Measurements from ENCODE around the gene CSPG4. TPM values are rescaled to one million over a fixed set of nuclear protein-coding genes. Genes with fewer than 3 reads are reported as not detected.

CSPG4 gene
- total and polyA plus RNA-seq, 2 donors (not counting 3 experiments of a cell fraction or from before 2014, with no cell fraction given): not detected

- intact Hi-C loops (cut with micrococcal nuclease) (no loop called here), dilution Hi-C loops (cut with MboI; ENCODE audit: extremely low pct_ligation_motif_present, low sequenced_read_pairs) (no loop called here)
- Histone ChIP-seq H3K27me3 (ENCODE audit: control insufficient read depth in 2 of 2, insufficient read depth in 2 of 2, low read length in 2 of 2) (no peaks in the 10 kb centered on the region), H3K9ac (replicated peaks; ENCODE audit: extremely low read depth, insufficient read depth, low read length) (no peak overlapping the region), H3K36me3 (ENCODE audit: control insufficient read depth in 2 of 2, extremely low read depth in 1 of 2, insufficient read depth in 2 of 2, low read length in 2 of 2) (no peaks in the 10 kb centered on the region), H3K4me1 (ENCODE audit: control insufficient read depth, extremely low read depth, insufficient read depth, low read length) (peaks cover 6% of the 10 kb centered on the region), H3K4me3 (replicated peaks in 1 of 3; ENCODE audit: insufficient read depth in 1 of 3, low read depth in 1 of 3, low read length in 3 of 3) (no peak overlapping the region), H3K79me2 (ENCODE audit: control insufficient read depth, insufficient read depth, low read length) (no peaks in the 10 kb centered on the region), H3K9me3 (replicated peaks; ENCODE audit: control insufficient read depth, insufficient read depth, low read length) (no peaks in the 10 kb centered on the region), H4K20me1 (replicated peaks; ENCODE audit: control insufficient read depth, extremely low read depth, insufficient read depth, low read length) (no peaks in the 10 kb centered on the region), H3K9me1 (replicated peaks; ENCODE audit: control insufficient read depth, extremely low read depth, insufficient read depth, low read length) (no peaks in the 10 kb centered on the region), H2AFZ (ENCODE audit: low read depth, low read length) (no peak overlapping the region), H3K4me2 (ENCODE audit: insufficient read depth, low read length) (no peak overlapping the region), H3K27ac (ENCODE audit: insufficient read depth, low read depth, low read length) (no peak overlapping the region)
- FAIRE-seq: no peak
- DNase-seq (ENCODE audit: low read depth, low spot score): no peak
- ChIA-PET CTCF (interaction anchor here (1.2 to 2.2 kb wide), 5 partner anchors 10 to 46 kb away, joined by 3 to 8 read pairs (median 4); partner anchors contain the start of genes SNUPN and SNX33), POLR2A (no interaction called here)
- no TSS peak for BruUV-seq (replicated peaks)
- TF ChIP-seq POLR2A (IDR thresholded peaks at IDR 0.05; ENCODE audit: low read depth, low read length) (no peak), POLR2AphosphoS5 (IDR thresholded peaks at IDR 0.05; ENCODE audit: insufficient read depth, low read depth, low read length) (no peak), FOS (IDR thresholded peaks at IDR 0.05; ENCODE audit: borderline replicate concordance, insufficient read depth, low read length) (no peak), MYC (IDR thresholded peaks at IDR 0.05; ENCODE audit: low read depth, low read length) (no peak), GATA2 (IDR thresholded peaks at IDR 0.05; ENCODE audit: insufficient read depth, insufficient read length, low read depth, low read length) (no peak), EZH2 (IDR thresholded peaks at IDR 0.05; ENCODE audit: borderline replicate concordance, low read depth, low read length, severe bottlenecking) (no peak), JUN (IDR thresholded peaks at IDR 0.05; ENCODE audit: borderline replicate concordance, insufficient read depth, insufficient read length, low read depth) (no peak)
- TF ChIP-seq, protein P1, sequence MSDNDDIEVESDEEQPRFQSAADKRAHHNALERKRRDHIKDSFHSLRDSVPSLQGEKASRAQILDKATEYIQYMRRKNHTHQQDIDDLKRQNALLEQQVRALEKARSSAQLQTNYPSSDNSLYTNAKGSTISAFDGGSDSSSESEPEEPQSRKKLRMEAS (IDR thresholded peaks at IDR 0.05; ENCODE audit: insufficient read depth, insufficient read length): no peak
- TF ChIP-seq, protein P2, sequence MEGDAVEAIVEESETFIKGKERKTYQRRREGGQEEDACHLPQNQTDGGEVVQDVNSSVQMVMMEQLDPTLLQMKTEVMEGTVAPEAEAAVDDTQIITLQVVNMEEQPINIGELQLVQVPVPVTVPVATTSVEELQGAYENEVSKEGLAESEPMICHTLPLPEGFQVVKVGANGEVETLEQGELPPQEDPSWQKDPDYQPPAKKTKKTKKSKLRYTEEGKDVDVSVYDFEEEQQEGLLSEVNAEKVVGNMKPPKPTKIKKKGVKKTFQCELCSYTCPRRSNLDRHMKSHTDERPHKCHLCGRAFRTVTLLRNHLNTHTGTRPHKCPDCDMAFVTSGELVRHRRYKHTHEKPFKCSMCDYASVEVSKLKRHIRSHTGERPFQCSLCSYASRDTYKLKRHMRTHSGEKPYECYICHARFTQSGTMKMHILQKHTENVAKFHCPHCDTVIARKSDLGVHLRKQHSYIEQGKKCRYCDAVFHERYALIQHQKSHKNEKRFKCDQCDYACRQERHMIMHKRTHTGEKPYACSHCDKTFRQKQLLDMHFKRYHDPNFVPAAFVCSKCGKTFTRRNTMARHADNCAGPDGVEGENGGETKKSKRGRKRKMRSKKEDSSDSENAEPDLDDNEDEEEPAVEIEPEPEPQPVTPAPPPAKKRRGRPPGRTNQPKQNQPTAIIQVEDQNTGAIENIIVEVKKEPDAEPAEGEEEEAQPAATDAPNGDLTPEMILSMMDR (IDR thresholded peaks at IDR 0.05; ENCODE audit: extremely low read depth in 1 of 2, insufficient read depth in 1 of 2, low read depth in 1 of 2, low read length in 2 of 2): no peak
Measured at GRCh38 chr15:75671730-75672602, 40.7 kb downstream of the CSPG4 start.
